Germinal center (tissue), 1 donor: ENCODE results near the gene RBM38.

Experiments
- DNase-seq: peaks from one replicate; pipeline ENCODE4 v3.0.0; 2012; ENCODE audit warnings: mixed read lengths, low spot score

The RBM38 gene

GRCh38 chr20:57391439-57392301 is 474 bp downstream of the RBM38 start:
- DNase-seq = no peak

- DNase-seq = peak; percentile 62
Measured at GRCh38 chr20:57392512-57393271, 1.5 kb downstream of the RBM38 start.

- no peak for DNase-seq
Measured at GRCh38 chr20:57393321-57394120, 2.3 kb downstream of the RBM38 start.

GRCh38 chr20:57394121-57395082 is 3.2 kb downstream of the RBM38 start:
- no peak for DNase-seq

- DNase-seq = no peak
Measured at GRCh38 chr20:57395111-57395966, 4.1 kb downstream of the RBM38 start.

GRCh38 chr20:57396212-57396983 is 5.2 kb downstream of the RBM38 start:
- DNase-seq = no peak

- DNase-seq = no peak
Measured at GRCh38 chr20:57396984-57397692, 5.9 kb downstream of the RBM38 start.

- DNase-seq = peak; percentile 50
Measured at GRCh38 chr20:57397693-57398108, 6.5 kb downstream of the RBM38 start.

- DNase-seq = peak; percentile 92
Measured at GRCh38 chr20:57398231-57398821, 7.1 kb downstream of the RBM38 start.

GRCh38 chr20:57398901-57399535 is 7.8 kb downstream of the RBM38 start:
- DNase-seq = no peak

- DNase-seq = peak; percentile 57
Measured at GRCh38 chr20:57399587-57400155, 8.5 kb downstream of the RBM38 start.

- DNase-seq = peak; percentile 72
Measured at GRCh38 chr20:57400231-57400701, 9.1 kb downstream of the RBM38 start.

GRCh38 chr20:57400821-57401564 is 9.8 kb downstream of the RBM38 start:
- peak; percentile 95 for DNase-seq

- no peak for DNase-seq
Measured at GRCh38 chr20:57401565-57401918, 10.3 kb downstream of the RBM38 start.

- DNase-seq = no peak
Measured at GRCh38 chr20:57402206-57403125, 11.3 kb downstream of the RBM38 start.

GRCh38 chr20:57403216-57403615 is 12.0 kb downstream of the RBM38 start:
- no peak for DNase-seq
